Astrocyte of the cerebellum (primary cell): Measurements from ENCODE around the gene GAGE10.
A peak's percentile ranks its signal among the peaks of the same experiment; 100 is the strongest.
"Not testable (repeated sequence)": the region's sequence is repeated elsewhere in the genome, so short reads cannot be mapped to it uniquely, and the experiment has no call there.

ENCODE experiments used
- DNase-seq: peaks from one replicate; pipeline ENCODE4 v3.0.0-alpha.2; 2011; ENCODE audit warnings: low read depth
- H3K4me3 ChIP-seq: 2 replicates; pipeline ENCODE4 v1.5.1; 2011; ENCODE audit warnings: mild to moderate bottlenecking, low read depth, low read length, moderate library complexity
- in situ Hi-C: cut with HindIII; loops from 2 replicates; pipeline ENCODE4 v1.10.0; 2017; ENCODE audit warnings: low sequenced_read_pairs
- TF ChIP-seq, protein P1 (sequence below): IDR thresholded peaks from 2 replicates; pipeline ENCODE4 v1.5.1; 2012; ENCODE audit warnings: low read length, low read depth, moderate library complexity, mild to moderate bottlenecking; ENCODE audit errors: missing control alignments

The GAGE10 gene

DNA sequence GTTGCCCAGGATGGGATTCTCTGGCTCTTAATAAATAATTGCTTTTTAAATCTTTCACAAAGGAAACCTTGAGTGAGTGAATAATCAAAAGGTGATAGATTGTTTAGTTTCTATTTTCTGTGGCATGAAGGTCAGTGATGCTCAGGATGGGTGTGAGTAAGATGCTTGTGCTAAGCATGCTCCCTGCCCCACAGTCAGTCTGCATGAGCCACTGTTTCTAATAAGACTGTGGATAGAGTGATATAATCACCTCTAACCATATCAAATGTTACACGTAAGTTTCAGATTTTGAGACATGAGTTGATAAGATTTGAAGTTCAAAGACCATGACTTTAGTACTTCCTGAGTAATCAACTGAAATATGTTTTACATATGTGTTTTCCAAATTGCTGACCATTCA is 2.7 kb upstream of the GAGE10 start:
- in situ Hi-C loops = no loop called here
- no peak for DNase-seq
- no peak overlapping the region for H3K4me3 ChIP-seq
- TF ChIP-seq, protein P1, sequence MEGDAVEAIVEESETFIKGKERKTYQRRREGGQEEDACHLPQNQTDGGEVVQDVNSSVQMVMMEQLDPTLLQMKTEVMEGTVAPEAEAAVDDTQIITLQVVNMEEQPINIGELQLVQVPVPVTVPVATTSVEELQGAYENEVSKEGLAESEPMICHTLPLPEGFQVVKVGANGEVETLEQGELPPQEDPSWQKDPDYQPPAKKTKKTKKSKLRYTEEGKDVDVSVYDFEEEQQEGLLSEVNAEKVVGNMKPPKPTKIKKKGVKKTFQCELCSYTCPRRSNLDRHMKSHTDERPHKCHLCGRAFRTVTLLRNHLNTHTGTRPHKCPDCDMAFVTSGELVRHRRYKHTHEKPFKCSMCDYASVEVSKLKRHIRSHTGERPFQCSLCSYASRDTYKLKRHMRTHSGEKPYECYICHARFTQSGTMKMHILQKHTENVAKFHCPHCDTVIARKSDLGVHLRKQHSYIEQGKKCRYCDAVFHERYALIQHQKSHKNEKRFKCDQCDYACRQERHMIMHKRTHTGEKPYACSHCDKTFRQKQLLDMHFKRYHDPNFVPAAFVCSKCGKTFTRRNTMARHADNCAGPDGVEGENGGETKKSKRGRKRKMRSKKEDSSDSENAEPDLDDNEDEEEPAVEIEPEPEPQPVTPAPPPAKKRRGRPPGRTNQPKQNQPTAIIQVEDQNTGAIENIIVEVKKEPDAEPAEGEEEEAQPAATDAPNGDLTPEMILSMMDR = no peak

DNA sequence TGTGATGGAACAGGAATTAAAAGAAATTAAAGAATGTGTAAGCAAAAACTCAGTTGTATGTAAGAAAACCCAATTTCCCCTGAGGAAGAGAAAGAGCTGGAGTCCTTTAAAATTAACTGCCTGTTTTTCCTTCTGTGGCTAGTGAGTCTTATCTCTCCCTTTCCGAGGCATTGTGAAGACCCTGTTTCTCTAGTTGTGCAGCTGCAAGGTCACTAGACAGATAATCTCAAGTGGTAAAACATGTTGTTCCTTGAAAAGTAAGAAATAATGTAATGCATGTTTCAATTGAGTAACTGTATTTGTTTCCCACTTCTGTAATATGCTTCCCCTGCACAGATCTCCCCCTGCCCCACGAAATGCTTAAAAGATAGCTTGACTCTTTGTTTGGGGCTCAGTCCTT is 4.3 kb downstream of the GAGE10 start:
- DNase-seq = not testable (repeated sequence)

DNA sequence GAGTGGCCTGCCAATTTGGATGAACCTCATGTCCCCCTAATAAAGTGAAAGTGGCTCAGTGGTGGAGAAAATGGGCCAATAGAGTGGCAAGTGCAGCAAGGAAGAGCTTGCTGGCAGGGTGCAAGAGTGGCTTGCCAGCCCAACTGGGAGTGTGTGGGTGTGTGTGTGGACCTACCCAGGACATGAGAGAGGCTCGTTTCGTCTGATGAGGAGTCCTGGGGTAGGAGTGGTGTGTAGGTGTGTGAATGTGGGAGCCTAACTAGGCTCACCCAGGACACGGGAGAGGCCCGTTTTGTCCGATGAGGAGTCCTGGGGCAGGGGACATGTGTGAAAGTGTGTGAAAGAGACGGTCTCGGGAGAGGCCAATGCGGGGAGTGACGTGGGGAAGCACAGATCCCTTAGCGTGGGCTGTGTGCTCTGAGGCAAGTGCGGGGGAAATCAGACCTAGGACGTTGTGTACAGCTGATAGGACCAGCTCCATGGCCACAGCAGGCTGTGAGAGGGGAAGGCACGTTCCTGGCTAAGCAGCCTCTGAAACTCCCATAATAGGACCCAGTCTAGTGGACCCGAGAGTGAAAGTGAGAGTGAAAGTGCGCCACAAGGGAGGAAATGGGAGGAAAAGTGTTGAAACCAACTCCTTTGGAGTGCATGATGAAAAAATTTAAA is 5.3 kb downstream of the GAGE10 start:
- H3K4me3 ChIP-seq = no peak overlapping the region
- DNase-seq = no peak
- TF ChIP-seq, protein P1 = no peak
- in situ Hi-C loops = no loop called here

More for the DNA sequence above, 4.3 kb downstream of the GAGE10 start:
- H3K4me3 ChIP-seq, in situ Hi-C loops: not testable (repeated sequence)

DNA sequence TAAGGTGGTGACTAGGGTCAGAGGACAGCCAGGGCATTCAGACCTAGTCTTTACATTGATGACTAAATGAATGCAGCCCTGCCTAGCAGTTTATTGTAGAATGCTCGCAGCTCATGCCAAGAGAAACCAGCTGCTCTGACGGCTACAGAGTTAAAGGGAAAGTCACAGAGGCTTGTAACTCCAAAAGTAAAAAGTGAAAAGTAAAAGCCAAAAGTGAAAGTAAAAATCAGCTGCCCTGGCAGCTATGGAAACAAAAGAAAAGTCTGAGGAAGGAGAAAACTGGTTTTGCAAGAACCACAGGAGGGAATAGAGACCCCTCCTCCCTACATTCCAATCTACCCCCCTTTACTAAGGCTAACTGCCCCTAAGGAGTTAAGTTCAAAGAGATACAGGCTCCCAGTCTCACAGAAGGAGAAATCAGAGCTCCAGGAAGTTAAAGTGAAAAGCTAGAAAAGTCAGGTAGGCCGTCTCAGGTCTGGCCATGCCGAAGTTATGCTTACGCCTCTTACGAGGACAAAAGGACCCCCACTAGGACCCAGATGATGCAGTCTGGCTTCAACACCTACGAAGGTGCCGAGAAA is 6.0 kb downstream of the GAGE10 start:
- H3K4me3 ChIP-seq = peak overlapping the region; percentile 14
- TF ChIP-seq, protein P1 = no peak
- in situ Hi-C loops = no loop called here

DNA sequence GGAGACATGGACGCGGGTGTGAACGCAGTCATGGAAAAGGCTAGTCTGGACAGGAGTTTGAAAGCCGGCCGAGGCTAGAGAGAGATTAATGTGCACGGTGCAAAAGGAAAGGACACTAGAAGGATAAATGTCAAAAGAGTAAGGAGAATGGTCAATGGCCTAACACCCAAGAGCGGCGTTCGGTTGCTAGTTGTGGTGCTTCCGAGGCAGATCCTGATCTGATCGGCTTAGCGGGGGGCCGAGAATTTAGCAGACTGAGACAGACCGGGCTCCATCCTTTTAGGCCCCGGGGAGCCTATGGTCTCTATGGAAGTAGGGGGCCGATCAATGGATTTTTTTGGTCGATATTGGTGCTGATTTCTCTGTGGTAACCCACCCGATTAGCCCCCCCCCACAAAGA is 6.9 kb downstream of the GAGE10 start:
- no peak for DNase-seq
- no peak overlapping the region for H3K4me3 ChIP-seq
- TF ChIP-seq, protein P1 = no peak
- in situ Hi-C loops = no loop called here

More for the DNA sequence above, 6.0 kb downstream of the GAGE10 start:
- DNase-seq = no peak

DNA sequence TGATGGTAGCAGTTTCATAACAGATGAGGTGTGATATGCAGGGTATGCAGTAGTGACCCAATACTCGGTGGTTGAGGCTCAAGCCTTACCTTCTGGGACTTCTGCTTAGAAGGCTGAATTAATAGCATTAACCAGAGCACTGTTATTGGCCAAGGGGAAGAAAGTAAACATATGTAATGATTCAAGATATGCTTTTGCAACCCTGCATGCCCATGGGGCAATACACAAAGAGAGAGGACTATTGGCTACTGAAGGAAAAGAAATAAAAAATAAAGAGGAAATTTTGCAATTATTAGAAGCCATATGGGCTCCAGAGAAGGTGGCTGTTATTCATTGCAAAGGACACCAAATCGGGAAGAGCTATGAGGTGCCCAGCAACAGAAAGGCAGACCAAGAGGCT is 8.7 kb downstream of the GAGE10 start:
- TF ChIP-seq, protein P1 = no peak

DNA sequence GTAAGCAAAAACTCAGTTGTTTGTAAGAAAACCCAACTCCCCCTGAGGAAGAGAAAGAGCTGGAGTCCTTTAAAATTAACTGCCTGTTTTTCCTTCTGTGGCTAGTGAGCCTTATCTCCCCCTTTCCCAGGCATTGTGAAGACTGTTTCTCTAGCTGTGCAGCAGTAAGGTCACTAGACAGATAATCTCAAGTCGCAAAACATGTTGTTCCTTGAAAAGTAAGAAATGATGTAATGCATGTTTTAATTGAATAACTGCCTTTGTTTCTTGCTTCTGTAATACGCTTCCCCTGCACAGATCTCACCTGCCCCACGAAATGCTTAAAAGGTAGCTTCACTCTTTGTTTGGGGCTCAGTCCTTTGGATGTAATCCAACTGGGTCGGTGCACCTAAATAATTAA is 12.6 kb downstream of the GAGE10 start:
- no peak for DNase-seq
- in situ Hi-C loops = no loop called here
- TF ChIP-seq, protein P1 = no peak
- no peak overlapping the region for H3K4me3 ChIP-seq

More for the DNA sequence above, 8.7 kb downstream of the GAGE10 start:
- DNase-seq = no peak
- in situ Hi-C loops = no loop called here
- H3K4me3 ChIP-seq = no peak overlapping the region

DNA sequence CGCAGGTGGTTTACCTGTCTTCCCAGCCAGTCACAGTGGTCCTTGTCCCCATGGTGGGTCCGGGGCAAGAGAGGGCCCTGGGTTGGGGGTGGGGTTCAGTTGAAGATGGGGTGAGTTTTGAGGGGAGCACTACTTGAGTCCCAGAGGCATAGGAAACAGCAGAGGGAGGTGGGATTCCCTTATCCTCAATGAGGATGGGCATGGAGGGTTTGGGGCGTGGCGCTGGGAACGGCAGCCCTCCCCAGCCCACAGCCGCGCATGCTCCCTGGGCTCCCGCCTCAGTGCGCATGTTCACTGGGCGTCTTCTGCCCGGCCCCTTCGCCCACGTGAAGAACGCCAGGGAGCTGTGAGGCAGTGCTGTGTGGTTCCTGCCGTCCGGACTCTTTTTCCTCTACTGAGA is 18.3 kb downstream of the GAGE10 start, which contains the start of gene GAGE12J:
Gene GAGE12J (plus strand): TSS at position 301 of the 400 bp plus-strand sequence. CDS start 1,157 bp downstream, outside the sequence.
- H3K4me3 ChIP-seq, DNase-seq, in situ Hi-C loops: not testable (repeated sequence)

DNA sequence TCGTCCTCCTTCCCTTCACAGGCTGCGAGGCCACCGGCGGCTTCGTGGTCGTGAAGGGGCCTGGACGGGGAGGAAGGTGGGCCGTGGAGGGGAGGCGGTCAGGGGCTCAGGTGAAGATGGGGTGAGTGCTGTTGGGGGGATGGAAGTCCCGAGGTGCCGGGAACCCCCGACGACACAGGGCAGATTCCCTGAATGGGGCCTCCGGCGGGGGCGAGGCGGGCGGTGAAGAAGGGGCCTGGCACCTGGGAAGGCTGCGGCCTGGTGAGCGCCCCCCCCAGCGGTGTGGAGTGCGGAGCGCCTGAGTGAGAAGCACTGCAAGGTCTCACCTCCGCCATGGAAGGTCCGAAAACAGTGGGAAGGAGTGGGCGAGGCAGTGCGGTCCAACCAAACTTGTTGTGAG is 18.8 kb downstream of the GAGE10 start:
- H3K4me3 ChIP-seq, in situ Hi-C loops, DNase-seq: not testable (repeated sequence)

DNA sequence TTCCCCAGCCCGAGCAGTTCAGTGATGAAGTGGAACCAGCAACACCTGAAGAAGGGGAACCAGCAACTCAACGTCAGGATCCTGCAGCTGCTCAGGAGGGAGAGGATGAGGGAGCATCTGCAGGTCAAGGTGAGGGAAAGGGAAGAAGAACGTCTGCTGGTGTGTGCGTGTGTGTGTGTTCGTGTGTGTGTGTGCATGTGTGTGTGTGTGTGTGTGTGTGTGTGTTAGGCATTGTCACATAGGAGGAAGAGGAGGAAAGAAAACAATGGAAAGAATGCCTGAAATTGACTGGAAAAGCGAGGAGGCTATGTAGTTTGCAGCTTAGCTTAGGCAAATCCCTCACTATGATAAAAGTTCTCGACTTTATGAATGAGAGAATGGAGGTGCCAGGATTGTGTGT is 20.3 kb downstream of the GAGE10 start:
- DNase-seq, H3K4me3 ChIP-seq, in situ Hi-C loops: not testable (repeated sequence)
